ENCODE data around the gene TTC17. TPM values are rescaled to one million over a fixed set of nuclear protein-coding genes. Genes with fewer than 3 reads are reported as not detected.
"Not testable (repeated sequence)": the region's sequence is repeated elsewhere in the genome, so short reads cannot be mapped to it uniquely, and the experiment has no call there.

The TTC17 gene
- 10 to 100 TPM; 63.1 to 88.6 TPM for total RNA-seq

GRCh38 chr11:43358801-43359421 is at the start of gene TTC17:
Gene TTC17 (plus strand): TSS chr11:43358920. CDS start chr11:43358955, 35 bp downstream.
- H3K4me3 Mint-ChIP-seq = peak within 1 kb of the TSS; percentile 93
- H3K27me3 Mint-ChIP-seq = no peaks in the 10 kb centered on the region
- H3K9me3 Mint-ChIP-seq = no peaks in the 10 kb centered on the region
- peak; percentile 96 to 98 for ATAC-seq
- peak; percentile 98 for DNase-seq (ENCODE audit: low spot score)
- peaks cover 6% of the 10 kb centered on the region for H3K36me3 Mint-ChIP-seq
- peaks cover 31 to 42% of the 10 kb centered on the region in 2 donors for H3K4me1 Mint-ChIP-seq (ENCODE audit: low read depth in 2 of 2)
- H3K27ac Mint-ChIP-seq = peak within 1 kb of the TSS; percentile 83 to 100

GRCh38 chr11:43311791-43312607 is 46.7 kb upstream of the TTC17 start, which contains the start of gene API5:
Gene API5 (plus strand): TSS chr11:43311996. CDS start chr11:43312128, 132 bp downstream.
- peak within 1 kb of the TSS; percentile 85 to 92 for H3K27ac Mint-ChIP-seq
- H3K4me3 Mint-ChIP-seq = peak within 1 kb of the TSS; percentile 95
- H3K4me1 Mint-ChIP-seq (ENCODE audit: low read depth in 2 of 2) = peaks cover 38 to 42% of the 10 kb centered on the region in 2 donors
- H3K36me3 Mint-ChIP-seq = peaks cover 5% of the 10 kb centered on the region
- no peaks in the 10 kb centered on the region for H3K9me3 Mint-ChIP-seq
- ATAC-seq (peak; percentile 98 to 99), DNase-seq (ENCODE audit: low spot score) (peak; percentile 94)
- no peaks in the 10 kb centered on the region for H3K27me3 Mint-ChIP-seq

DNA sequence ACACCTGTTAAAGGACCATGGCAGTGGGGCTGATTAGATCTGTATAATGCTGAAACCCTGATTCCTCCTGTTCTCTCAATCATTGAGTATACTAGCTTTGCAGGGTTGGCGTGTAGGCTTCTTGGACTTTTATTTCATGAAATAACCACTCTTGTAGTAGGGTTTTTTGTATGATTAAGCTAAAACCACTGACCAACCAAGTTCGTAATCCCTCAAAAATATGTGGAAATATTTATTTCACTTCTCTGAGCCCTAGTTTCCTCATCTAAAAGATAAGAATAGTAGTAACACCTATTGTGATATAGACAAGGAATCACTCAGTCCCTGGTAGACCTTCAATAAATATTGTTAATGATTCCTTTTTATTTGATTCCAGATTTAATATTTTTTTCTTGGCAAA is 42.8 kb upstream of the TTC17 start:
- Mint-ChIP-seq H3K9me3 (no peaks in the 10 kb centered on the region), H3K36me3 (peaks cover 5% of the 10 kb centered on the region), H3K4me1 (ENCODE audit: low read depth in 2 of 2) (peaks cover 38 to 42% of the 10 kb centered on the region in 2 donors), H3K27me3 (no peaks in the 10 kb centered on the region), H3K27ac (peak overlapping the region; percentile 35 to 49), H3K4me3 (peak overlapping the region; percentile 41)
- ATAC-seq (no peak), DNase-seq (ENCODE audit: low spot score) (no peak)

- ATAC-seq = peak in 1 of 2 donors; percentile 45
- Mint-ChIP-seq H3K4me3 (peak overlapping the region; percentile 41), H3K4me1 (ENCODE audit: low read depth in 2 of 2) (peaks cover 37 to 42% of the 10 kb centered on the region in 2 donors), H3K27me3 (no peaks in the 10 kb centered on the region), H3K36me3 (peaks cover 5% of the 10 kb centered on the region), H3K27ac (peak overlapping the region; percentile 35 to 49), H3K9me3 (no peaks in the 10 kb centered on the region)
- no peak for DNase-seq (ENCODE audit: low spot score)
These were observed 42.3 kb upstream of the TTC17 start for GRCh38 chr11:43316451-43316850.

- Mint-ChIP-seq H3K27ac (no peak overlapping the region), H3K9me3 (no peaks in the 10 kb centered on the region), H3K4me3 (no peak overlapping the region), H3K36me3 (peaks cover 40% of the 10 kb centered on the region), H3K27me3 (no peaks in the 10 kb centered on the region), H3K4me1 (ENCODE audit: low read depth in 2 of 2) (peaks cover 0 to 5% of the 10 kb centered on the region in 2 donors)
- DNase-seq (ENCODE audit: low spot score) (no peak), ATAC-seq (no peak)
These were observed 30.7 kb upstream of the TTC17 start for GRCh38 chr11:43327987-43328386.

- H3K36me3 Mint-ChIP-seq = peaks cover 38% of the 10 kb centered on the region
- H3K9me3 Mint-ChIP-seq = no peaks in the 10 kb centered on the region
- ATAC-seq = no peak
- H3K4me1 Mint-ChIP-seq (ENCODE audit: low read depth in 2 of 2) = peaks cover 0 to 5% of the 10 kb centered on the region in 2 donors
- no peak overlapping the region for H3K4me3 Mint-ChIP-seq
- H3K27me3 Mint-ChIP-seq = no peaks in the 10 kb centered on the region
- DNase-seq (ENCODE audit: low spot score) = no peak
- H3K27ac Mint-ChIP-seq = no peak overlapping the region
These were observed 30.2 kb upstream of the TTC17 start for GRCh38 chr11:43328482-43328881.

DNA sequence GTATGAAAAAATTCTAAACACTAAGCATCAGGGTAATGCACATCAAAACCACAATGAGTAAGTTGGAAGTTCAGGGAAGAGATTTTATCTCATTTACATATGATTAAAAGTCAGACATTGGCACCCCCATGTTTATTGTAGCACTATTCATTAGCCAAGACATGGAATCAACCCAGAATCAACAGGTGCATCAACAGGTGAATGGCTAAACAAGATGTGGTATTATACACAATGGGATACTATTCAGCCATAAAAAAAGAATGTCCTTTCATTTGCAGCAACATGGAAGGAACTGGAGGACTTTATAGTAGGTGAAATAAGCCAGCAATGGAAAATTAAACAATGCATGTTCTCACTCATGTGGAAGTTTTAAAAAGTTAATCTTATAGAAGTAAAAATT is 17.6 kb upstream of the TTC17 start:
- H3K27ac Mint-ChIP-seq = no peak overlapping the region
- no peak for ATAC-seq
- no peak overlapping the region for H3K4me3 Mint-ChIP-seq
- no peaks in the 10 kb centered on the region for H3K9me3 Mint-ChIP-seq
- no peaks in the 10 kb centered on the region for H3K27me3 Mint-ChIP-seq
- H3K36me3 Mint-ChIP-seq = peaks cover 11% of the 10 kb centered on the region
- DNase-seq (ENCODE audit: low spot score) = no peak
- H3K4me1 Mint-ChIP-seq (ENCODE audit: low read depth in 2 of 2) = no peaks in the 10 kb centered on the region

- H3K9me3 Mint-ChIP-seq; DNase-seq (ENCODE audit: low spot score); H3K36me3 Mint-ChIP-seq; H3K4me1 Mint-ChIP-seq (ENCODE audit: low read depth in 2 of 2); H3K27me3 Mint-ChIP-seq; H3K27ac Mint-ChIP-seq; H3K4me3 Mint-ChIP-seq; ATAC-seq: not testable (repeated sequence)
These were observed 7.3 kb upstream of the TTC17 start for GRCh38 chr11:43351426-43351825.

DNA sequence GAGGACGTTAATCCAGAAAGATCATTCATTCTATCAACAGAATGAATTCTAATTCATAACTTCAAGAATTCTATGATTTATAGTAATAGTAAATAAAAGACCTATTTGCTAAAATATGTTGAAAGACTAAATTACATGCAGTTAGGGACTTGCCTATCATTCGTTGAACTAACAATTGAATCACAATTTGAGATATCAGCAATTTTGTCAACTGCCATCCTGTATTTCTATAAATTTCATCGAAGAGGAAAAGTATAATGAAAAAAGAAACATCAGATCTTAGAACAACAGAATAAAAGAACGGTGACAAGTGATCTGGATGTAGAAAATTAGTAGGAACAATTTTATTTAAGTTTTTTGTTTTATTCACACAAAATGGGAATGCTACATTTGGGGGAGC is 4.4 kb upstream of the TTC17 start:
- Mint-ChIP-seq H3K27ac (no peak overlapping the region), H3K27me3 (no peaks in the 10 kb centered on the region), H3K36me3 (peaks cover 4% of the 10 kb centered on the region), H3K4me3 (no peak overlapping the region), H3K9me3 (no peaks in the 10 kb centered on the region), H3K4me1 (ENCODE audit: low read depth in 2 of 2) (peaks cover 11 to 13% of the 10 kb centered on the region in 2 donors)
- DNase-seq (ENCODE audit: low spot score) (no peak), ATAC-seq (no peak)

GRCh38 chr11:43356336-43356735 is 2.4 kb upstream of the TTC17 start:
- no peaks in the 10 kb centered on the region for H3K27me3 Mint-ChIP-seq
- ATAC-seq = no peak
- H3K36me3 Mint-ChIP-seq = peaks cover 10% of the 10 kb centered on the region
- H3K4me1 Mint-ChIP-seq (ENCODE audit: low read depth in 2 of 2) = peaks cover 25 to 29% of the 10 kb centered on the region in 2 donors
- no peaks in the 10 kb centered on the region for H3K9me3 Mint-ChIP-seq
- no peak for DNase-seq (ENCODE audit: low spot score)
- H3K27ac Mint-ChIP-seq = no peak overlapping the region
- H3K4me3 Mint-ChIP-seq = no peak overlapping the region

DNA sequence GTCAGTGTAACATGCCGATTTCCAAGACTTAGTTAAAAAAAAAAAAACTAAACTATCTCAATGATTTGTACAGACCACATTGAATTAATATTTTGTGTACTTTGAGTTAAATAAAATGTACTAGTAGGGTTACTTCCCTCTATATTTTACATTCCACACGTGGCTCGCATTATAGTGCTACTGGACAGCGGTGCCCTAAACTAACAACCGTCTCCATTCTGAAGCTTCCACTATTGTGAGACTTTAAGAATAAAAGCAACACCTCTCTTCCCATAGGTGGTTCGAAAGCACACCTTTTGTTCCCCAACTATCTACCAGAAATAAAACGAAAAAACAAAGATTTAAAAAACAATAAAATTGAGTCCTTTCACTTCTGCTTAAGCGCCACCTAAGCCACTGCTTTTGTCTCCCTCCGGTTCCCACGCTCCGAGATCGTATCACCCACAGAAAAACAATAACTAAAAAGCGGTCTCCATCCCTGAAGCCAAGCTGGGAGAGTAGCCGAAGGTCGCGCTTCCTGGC is 380 bp upstream of the TTC17 start:
- Mint-ChIP-seq H3K4me3 (peak overlapping the region; percentile 93), H3K27me3 (no peaks in the 10 kb centered on the region), H3K9me3 (no peaks in the 10 kb centered on the region), H3K36me3 (peaks cover 6% of the 10 kb centered on the region), H3K4me1 (ENCODE audit: low read depth in 2 of 2) (peaks cover 28 to 37% of the 10 kb centered on the region in 2 donors), H3K27ac (peak overlapping the region; percentile 83 to 100)
- no peak for DNase-seq (ENCODE audit: low spot score)
- ATAC-seq = no peak

- H3K4me1 Mint-ChIP-seq (ENCODE audit: low read depth in 2 of 2) = peaks cover 31 to 42% of the 10 kb centered on the region in 2 donors
These were observed 700 bp downstream of the TTC17 start for GRCh38 chr11:43359422-43359818.

GRCh38 chr11:43360361-43361032 is 1.8 kb downstream of the TTC17 start:
- Mint-ChIP-seq H3K27me3 (no peaks in the 10 kb centered on the region), H3K27ac (peak overlapping the region; percentile 83 to 100), H3K9me3 (no peaks in the 10 kb centered on the region), H3K4me3 (peak overlapping the region; percentile 93), H3K36me3 (peaks cover 8% of the 10 kb centered on the region), H3K4me1 (ENCODE audit: low read depth in 2 of 2) (peaks cover 33 to 42% of the 10 kb centered on the region in 2 donors)
- DNase-seq (ENCODE audit: low spot score) (no peak), ATAC-seq (no peak)

More at GRCh38 chr11:43359422-43359818, 700 bp downstream of the TTC17 start:
- no peak for DNase-seq (ENCODE audit: low spot score)
- H3K27me3 Mint-ChIP-seq = no peaks in the 10 kb centered on the region
- H3K4me3 Mint-ChIP-seq = peak overlapping the region; percentile 93
- ATAC-seq = peak; percentile 58 to 60
- H3K36me3 Mint-ChIP-seq = peaks cover 6% of the 10 kb centered on the region
- no peaks in the 10 kb centered on the region for H3K9me3 Mint-ChIP-seq
- H3K27ac Mint-ChIP-seq = peak overlapping the region; percentile 83 to 100
